Measurements from ENCODE around the gene ZNF83.

- TF ChIP-seq CTCF (conservative IDR thresholded peaks at IDR 0.05) (no peak), ZFX (IDR thresholded peaks at IDR 0.05) (no peak)
Observed at GRCh38 chr19:52566121-52566520, 72.0 kb downstream of the ZNF83 start.

All from C4-2B (cell line).